H1 (cell line): Measurements from ENCODE around the gene HIPK1. TPM values are rescaled to one million over a fixed set of nuclear protein-coding genes. Genes with fewer than 3 reads are reported as not detected.

Source experiments
- HDAC2 ChIP-seq, 2 experiments: fragments of 300-600 bp in 1 of 2; sonication (generic) in 1 of 2; IDR thresholded peaks; 2 replicates each; pipeline ENCODE4 v1.6.1; 2011 to 2012; ENCODE audit warnings: low read depth in 2 of 2, low read length in 2 of 2, mild to moderate bottlenecking in 2 of 2, moderate library complexity in 2 of 2, borderline replicate concordance in 1 of 2, inconsistent platforms in 1 of 2
- SIRT6 ChIP-seq: IDR thresholded peaks from one replicate; pipeline ENCODE4 v1.7.1; 2012; ENCODE audit warnings: low read length, inconsistent platforms
- SIX5 ChIP-seq: IDR thresholded peaks from 2 replicates; pipeline ENCODE4 v1.6.1; 2011; ENCODE audit warnings: mild to moderate bottlenecking, low read depth, low read length
- polyA plus RNA-seq, 7 experiments: library from polyadenylated mRNA; depleted of rRNA in 3 of 7; stranded (reverse) in 5 of 7; unstranded in 2 of 7; fragments of >200 nt in 5 of 7; fragments of 200-250 nt in 2 of 7; gene quantifications; 1 replicate in 5 of 7; 2 replicates in 1 of 7; 4 replicates in 1 of 7; pipeline versions ENCODE4 v1.2.1 to v1.2.3, GENCODE V29; 2011 to 2013; ENCODE audit warnings: missing spikeins in 2 of 7, mixed read lengths in 2 of 7
- total RNA-seq: library from RNA; stranded (reverse); fragmentation: NEBNext Ultra II Directional; extraction: Animal tissue kit (Norgen Biotek cat#: 25700); gene quantifications from 2 replicates; pipeline ENCODE4 v1.2.1, GENCODE V29; 2021
- TF ChIP-seq, protein P1 (sequence below): IDR thresholded peaks from 2 replicates; pipeline ENCODE4 v1.6.1; 2011; ENCODE audit warnings: low read depth, mild to moderate bottlenecking, low read length; ENCODE audit not compliant: insufficient read depth

Gene HIPK1
- total and polyA plus RNA-seq, 2 of the 8 experiments (the other 6 are each of a cell fraction or from before 2014, with no cell fraction given), result 46.2 to 64.3 TPM

DNA sequence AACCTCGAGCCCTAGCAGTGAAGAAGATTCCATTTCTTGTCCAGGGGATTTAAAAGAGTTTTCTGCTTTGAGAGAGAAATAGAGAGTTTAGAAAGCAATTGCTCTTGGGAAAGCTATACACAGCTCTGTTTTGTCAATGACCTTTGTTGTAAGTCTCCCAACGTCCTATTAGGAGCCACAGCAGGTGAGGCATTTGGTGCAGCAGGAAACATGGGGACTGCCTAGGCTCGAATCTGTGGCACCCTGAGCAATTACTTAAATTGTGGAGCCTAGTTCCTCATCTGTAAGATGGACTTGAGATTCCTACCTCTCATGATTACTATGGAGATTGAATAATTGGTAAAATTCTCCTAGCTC lies 15.8 kb upstream of the HIPK1 start (continued):
- TF ChIP-seq HDAC2 (IDR thresholded peaks at IDR 0.05; ENCODE audit: borderline replicate concordance in 1 of 2, low read depth in 2 of 2, low read length in 2 of 2) (no peak), SIX5 (no peak), SIRT6 (no peak)
- TF ChIP-seq, protein P1, sequence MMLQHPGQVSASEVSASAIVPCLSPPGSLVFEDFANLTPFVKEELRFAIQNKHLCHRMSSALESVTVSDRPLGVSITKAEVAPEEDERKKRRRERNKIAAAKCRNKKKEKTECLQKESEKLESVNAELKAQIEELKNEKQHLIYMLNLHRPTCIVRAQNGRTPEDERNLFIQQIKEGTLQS, result no peak
